Stimulated activated CD8-positive, alpha-beta memory T cell treated with anti-CD3 and anti-CD28 coated beads, Interleukin-2, amount 100 ng/mL, for 1 hour (primary cell): ENCODE data around the gene NFKBIB.

Source experiments
- DNase-seq, 2 donors: peaks; one replicate each; pipeline ENCODE4 v3.0.0-alpha.2; 2020; ENCODE audit warnings: low read depth in 2 of 2

NFKBIB gene

GRCh38 chr19:38958301-38958700, 58.5 kb downstream of the NFKBIB start:
- no peak for DNase-seq
